GM08714 (cell line): Measurements from ENCODE around the gene ALOX12B.
"Not testable (repeated sequence)": the region's sequence is repeated elsewhere in the genome, so short reads cannot be mapped to it uniquely, and the experiment has no call there.

Experiments used
- H3K4me3 ChIP-seq: fragments of 200-500 bp; sonication (Bioruptor generic); 2 replicates; pipeline ENCODE4 v1.5.1; 2014; ENCODE audit warnings: mild to moderate bottlenecking, low read length, inconsistent platforms
- ZNF274 ChIP-seq: IDR thresholded peaks from 2 replicates; pipeline ENCODE4 v1.6.1; 2012; ENCODE audit warnings: mild to moderate bottlenecking, low read depth, low read length

ALOX12B gene

DNA sequence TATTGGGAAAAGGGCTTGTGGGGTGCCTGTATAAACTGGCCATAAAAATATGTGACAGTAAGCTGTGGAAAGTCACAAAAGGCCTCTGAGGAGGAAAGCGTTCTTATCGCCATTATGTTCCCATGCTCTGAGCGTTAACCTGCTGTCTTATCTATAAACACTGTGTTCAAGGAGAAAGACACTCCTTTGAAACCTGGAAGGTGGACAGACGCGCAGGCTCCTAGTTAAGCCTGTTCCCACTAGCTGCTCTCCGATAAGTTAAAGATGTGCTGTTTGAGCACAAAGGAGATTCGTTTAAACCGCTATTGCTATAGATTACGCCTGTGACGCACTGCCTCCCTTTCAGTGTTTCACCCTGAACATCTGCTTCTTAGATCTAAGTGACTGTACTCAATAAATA is 5.2 kb downstream of the ALOX12B start:
- no peak for TF ChIP-seq ZNF274

DNA sequence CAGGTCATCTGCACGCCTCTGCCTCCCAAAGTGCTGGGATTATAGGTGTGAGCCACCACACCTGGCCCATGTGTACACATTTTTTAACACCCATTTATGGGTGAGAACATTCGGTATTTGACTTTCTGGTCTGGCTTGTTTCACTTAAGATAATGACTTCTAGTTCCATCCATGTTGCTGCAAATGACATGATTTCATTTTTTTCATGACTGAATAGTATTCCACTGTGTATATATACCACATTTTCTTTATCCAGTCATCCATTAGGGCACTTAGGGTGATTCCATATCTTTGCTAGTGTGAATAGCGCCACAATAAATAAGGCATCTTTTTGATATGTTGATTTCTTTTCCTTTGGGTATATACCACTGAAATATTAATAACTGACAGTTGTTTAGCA is 5.6 kb downstream of the ALOX12B start:
- TF ChIP-seq ZNF274, result no peak
- no peak overlapping the region for H3K4me3 ChIP-seq

More for the DNA sequence above, 5.2 kb downstream of the ALOX12B start:
- no peak overlapping the region for H3K4me3 ChIP-seq

DNA sequence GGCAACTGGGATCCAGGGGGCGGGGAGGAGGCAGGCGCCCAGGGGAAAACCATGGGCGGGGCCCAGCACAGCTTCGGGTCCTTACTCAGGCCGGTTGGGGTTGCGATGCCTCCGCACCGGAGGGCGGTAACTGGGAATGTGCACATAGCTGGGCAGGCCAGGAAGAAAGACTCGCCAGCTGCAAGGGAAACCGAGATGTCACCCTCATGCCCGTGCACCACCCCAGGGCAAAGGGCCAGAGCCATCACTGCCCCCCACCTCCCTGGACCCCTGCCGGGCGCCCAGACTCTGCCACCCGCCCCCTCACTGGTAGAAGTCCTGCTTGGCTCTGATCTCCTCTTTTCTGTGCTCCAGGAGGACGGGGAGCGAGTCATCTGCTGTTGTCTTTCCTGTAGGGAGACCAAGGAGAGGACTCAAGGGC is 6.7 kb downstream of the ALOX12B start:
- no peak for TF ChIP-seq ZNF274
- H3K4me3 ChIP-seq, result no peak overlapping the region

DNA sequence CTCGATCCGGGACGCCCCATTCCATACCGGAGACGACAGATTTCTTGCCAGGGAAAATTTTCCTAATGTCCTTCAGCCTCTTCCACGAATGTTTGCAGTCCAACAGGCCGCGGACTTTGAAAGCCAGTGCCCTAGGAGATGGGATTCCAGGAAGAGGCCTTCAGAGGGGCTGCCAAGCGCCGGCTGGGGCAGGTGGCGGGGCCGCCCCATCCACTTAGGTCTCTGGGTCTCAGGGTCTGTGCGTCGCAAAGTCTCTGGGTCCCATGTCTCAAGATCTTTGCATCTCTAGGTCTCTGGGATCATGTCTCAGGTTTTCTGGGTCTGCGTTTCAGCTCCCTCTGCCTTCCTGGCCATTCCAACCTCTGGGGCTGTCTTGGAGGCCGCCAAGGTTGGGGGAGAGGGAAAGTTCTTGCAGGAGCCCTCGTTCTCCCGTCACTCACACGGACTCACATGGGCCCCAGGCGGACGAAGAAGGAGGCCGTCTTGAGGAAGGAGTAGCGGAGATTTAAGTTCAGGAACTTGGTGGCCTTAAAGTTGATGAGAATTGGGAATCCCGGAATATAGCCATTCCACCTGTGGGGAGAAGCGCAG is 7.2 kb downstream of the ALOX12B start:
- no peak overlapping the region for H3K4me3 ChIP-seq
- no peak for TF ChIP-seq ZNF274

DNA sequence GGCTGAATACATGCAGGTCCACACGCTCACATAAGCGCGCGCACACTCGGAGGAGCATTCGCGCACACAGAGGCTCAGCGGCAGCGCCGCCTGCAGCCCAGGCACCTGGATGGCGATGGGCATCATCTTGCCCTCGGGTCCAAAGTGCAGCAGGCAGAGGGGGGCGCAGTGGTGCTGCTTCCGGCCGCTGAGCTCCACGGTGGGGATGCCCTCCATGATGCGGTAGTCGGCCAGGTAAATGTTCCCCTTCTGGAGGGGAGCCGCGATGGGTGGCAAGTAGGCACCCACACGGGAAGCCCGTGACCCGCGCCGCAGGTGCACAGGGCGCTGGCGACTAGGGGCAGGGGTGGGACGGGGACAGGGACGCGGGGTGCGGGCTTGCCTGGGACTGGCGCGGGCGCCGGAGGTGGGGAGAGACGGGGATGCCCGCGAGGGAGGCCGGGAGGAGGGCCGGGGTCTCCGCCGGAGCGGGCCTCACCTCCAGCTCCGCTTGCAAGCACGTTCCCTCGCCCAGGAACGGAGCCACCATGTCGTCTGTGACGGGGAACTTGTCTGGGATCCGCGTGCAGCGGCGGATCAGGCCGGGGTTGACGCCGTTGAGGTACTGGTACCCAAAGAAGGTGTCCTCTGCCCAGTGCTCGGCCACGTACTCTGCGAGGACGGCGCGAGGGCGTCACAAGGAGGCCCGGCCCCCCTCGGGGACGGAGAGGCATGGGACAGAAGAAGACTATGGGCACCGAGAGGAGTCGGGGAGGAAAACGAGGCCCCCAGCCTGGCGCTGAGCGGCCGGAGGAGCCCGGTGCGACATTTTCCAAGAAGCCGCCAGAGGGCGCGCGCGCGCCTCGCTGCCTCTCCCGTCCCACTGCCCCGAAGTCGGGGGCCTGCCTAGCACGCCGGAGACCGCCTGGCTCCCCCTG is 8.0 kb downstream of the ALOX12B start:
- H3K4me3 ChIP-seq, result peak overlapping the region; percentile 36; the same call in 1 of the 2 replicates
- TF ChIP-seq ZNF274, result no peak

DNA sequence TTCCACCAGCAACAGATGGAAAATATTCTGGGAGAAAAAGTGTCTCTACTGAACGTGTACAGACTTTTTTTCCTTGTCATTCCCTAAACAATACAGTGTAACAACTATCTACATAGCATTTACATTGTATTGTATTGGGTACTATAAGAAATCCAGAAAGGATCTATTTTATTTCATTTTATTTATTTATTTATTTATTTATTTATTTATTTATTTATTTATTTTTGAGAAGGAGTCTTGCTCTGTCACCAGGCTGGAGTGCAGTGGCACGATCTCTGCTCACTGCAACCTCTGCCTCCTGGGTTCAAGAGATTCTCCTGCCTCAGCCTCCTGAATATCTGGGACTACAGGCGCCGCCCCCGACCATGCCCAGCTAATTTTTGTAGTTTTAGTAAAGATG is 9.6 kb downstream of the ALOX12B start:
- H3K4me3 ChIP-seq, result not testable (repeated sequence)

DNA sequence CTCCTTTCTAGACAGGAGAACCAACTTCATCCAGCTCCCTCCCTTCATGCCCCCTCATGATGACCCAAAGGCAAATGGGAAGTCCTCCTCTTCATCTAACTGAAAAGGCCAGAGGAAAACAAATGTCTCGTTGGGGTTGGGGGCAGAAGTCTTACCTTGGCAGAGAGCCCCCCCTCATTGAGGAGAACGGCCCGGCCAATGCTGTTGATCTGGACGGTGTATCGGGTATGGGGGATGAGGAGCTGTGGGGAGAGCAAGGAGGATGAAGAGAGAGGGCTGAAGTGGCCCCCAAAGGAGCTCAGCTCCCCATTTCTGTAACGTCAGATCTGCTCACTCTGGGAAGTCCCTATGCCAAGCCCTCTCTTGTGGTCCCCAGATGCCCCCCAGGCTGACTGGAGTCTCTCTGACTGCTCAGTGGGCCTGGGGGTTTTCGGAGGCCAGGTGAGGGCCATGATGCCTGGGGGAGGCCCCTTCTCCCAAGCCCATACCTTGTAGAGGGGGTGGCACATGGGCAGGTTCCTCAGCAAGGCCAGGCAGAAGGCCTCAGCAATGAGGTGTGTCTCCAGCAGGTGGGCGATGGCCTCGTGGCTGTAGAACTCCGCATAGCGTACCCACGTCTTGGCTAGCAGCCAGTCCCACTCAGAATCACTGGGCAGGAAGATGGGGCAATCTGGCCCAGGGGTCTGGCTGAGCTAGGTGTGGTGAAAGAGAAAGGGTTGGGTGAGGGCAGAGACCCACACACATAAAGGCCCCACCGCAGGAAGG is 10.8 kb downstream of the ALOX12B start:
- H3K4me3 ChIP-seq, result no peak overlapping the region
- no peak for TF ChIP-seq ZNF274

DNA sequence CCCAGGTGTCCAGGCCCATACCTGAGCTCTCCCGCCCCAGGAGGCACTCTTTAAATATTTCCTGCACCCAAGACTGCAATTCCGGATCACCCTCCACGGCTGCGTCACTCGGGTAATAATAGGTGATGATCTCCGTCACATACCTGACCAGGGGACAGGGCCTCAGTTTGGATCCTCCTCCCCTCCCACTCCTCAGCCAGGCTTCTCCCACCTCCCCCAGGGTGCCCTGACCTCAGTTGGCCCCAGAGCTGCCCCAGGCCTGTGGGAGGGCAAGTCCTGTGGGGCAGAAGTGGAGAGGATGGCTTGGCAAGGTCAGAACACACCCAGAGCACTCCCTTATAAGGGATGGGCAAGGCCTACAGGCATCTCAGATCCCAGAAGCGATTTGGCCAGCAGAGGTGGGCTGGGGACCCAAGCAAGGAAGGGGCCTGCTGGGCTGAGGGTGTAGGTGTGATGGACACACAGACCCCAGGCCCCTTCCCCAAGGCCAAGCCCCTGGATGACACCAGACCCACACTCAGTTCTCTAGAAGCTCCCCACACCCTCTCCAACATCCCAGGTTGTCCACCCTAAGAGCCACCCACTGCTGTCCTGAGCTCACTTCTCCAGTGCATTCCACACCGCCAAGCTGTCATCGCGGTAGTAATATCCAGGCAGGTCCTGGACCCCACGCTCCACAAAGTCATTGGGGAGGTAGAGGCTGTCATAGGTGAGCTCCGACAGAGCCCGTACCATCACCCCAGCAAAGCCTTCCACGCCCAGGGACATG is 11.8 kb downstream of the ALOX12B start:
- no peak overlapping the region for H3K4me3 ChIP-seq
- no peak for TF ChIP-seq ZNF274

DNA sequence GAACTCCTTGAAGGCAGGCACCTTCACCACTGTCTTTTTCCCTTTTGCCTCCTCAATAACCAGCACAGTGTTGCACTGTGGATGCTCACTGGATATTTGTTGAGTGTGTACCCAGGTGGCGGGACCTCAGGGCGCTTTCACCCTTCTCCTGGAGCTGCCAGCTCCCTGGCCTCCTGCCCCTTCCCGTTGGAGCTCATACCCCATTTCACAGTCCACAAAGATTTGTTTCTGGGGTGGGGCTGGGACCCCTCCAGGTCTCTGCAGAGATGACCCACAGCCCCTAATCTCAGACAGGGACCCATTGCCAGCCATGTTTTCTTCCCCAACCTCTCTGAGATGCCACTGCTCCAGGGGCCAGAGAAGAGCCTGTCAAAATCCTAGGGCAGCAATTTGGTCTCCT is 12.4 kb downstream of the ALOX12B start:
- TF ChIP-seq ZNF274, result no peak
- H3K4me3 ChIP-seq, result no peak overlapping the region

DNA sequence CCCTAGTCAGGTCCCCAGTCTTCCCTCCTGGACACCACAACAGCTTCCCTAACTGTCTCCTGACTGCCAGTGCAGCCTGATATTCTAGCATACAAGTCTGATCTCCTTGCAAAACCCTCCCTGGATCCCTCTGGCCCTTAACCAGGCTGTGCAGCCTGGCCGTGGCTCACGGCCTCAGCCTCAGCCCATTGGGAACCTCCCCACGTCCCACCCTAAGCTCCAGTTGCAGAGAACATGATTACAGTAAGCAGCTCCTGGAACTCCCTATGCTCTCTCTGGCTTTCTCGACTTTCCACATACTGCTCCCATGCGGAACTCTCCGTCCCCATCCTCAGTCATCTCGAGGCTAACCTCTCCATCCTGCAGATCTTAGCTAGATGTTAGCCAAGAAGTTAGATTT is 13.0 kb downstream of the ALOX12B start:
- H3K4me3 ChIP-seq, result no peak overlapping the region
- no peak for TF ChIP-seq ZNF274

DNA sequence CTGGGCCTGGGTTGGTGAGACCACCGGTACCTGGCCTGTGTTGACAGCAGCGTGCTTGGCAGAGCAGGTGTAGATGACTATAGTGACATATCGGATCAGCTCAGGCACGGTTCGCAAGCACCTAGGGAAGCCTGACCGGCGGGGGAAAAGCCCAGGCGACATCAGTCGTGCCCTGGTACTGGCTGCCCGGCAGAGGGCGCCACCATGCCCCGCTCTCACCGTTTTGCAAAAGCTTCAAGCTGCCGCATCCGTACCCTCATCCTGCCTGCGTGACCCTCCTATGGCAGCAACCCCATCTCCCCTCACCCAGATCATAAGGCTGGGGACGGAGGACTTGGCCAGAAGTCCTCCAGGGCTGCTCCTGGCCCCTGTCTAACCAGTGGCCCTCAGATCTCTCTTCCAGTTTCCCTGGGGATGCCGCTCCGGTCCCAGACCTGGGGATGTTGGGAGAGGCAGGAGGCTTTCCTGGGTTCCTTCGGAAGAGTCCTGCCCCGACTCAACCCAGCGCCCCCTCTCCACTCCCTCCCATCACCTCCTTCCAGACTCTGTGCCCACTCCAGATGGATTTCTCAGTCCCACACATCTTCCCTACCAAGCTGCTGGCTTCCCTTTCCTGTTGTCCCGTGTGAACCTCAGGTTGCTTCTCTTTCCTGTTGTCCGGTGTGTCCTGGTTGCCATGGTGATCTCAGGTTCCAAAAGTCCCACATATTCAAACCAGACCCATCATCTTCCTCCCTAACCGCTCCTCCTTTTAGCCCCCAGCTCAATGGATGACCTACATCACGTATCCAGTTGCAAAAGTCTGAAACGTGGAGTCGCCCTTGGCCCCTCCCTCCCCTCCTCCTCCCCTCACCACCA is 13.7 kb downstream of the ALOX12B start:
- TF ChIP-seq ZNF274, result no peak
- H3K4me3 ChIP-seq, result no peak overlapping the region

DNA sequence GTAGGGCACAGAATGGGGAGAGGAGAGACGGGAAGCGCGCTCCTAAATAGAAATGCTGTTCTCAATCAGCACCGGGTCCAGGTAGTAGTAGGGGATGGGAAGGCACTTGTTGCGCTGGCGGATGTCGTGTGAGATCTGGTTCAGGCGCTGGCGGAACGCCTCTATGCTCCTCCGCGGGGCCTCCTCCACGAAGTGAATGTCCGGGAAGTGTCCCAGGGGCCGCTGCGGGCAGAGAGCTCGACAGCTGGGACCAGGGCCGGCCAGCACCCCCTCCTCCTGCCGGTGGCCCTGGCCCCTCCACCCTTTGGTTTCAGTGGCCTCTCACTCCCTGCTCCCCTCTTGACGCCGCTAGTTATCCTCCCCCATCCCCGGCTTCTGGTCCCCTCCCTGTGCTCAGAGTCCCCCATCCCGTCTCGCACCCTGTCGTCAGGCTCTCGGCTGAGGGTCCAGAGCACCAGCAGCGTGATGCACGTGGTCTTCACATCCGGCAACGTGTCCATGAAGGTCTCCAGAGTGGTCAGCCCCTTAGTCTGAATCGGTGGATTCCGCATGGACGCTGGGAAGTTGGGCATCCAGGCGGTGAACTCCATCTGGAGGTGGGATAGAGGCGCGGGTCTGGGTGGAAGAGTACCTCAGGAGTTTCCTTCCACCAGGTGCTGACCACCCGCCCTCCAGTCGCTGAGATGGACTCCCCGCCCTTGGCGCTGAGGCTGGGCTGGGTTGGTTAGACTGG is 14.6 kb downstream of the ALOX12B start:
- no peak for TF ChIP-seq ZNF274

DNA sequence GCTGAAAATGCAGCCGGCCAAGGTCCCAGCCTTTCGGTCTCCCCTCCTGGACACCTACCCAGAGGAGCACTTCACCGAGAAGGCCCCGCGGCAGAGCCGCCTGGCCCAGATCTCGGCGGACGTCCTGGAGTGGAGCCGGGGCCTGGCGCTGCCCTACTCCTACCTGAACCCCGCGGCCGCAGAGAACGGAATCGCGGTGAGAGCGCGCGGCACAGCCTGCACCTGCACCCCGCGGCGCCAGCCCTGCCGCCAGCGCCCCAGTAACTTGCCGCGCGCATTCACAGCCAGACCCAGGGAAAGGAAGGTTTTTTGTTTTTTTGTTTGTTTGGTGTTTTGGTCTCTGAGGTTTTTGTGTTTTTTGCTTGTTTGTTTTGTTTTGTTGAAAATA is 15.2 kb downstream of the ALOX12B start:
- TF ChIP-seq ZNF274, result no peak

More for the DNA sequence above, 14.6 kb downstream of the ALOX12B start:
- H3K4me3 ChIP-seq, result no peak overlapping the region

More for the DNA sequence above, 15.2 kb downstream of the ALOX12B start:
- H3K4me3 ChIP-seq, result no peak overlapping the region
